Measurements from ENCODE around the gene FHL3. TPM values are rescaled to one million over a fixed set of nuclear protein-coding genes. Genes with fewer than 3 reads are reported as not detected.

Gene FHL3, protein sequence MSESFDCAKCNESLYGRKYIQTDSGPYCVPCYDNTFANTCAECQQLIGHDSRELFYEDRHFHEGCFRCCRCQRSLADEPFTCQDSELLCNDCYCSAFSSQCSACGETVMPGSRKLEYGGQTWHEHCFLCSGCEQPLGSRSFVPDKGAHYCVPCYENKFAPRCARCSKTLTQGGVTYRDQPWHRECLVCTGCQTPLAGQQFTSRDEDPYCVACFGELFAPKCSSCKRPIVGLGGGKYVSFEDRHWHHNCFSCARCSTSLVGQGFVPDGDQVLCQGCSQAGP
- polyA plus RNA-seq, result 10 to 100 TPM in 1 of 2 donors, 1 to 10 TPM in 1; 8.3 to 13.7 TPM

DNA sequence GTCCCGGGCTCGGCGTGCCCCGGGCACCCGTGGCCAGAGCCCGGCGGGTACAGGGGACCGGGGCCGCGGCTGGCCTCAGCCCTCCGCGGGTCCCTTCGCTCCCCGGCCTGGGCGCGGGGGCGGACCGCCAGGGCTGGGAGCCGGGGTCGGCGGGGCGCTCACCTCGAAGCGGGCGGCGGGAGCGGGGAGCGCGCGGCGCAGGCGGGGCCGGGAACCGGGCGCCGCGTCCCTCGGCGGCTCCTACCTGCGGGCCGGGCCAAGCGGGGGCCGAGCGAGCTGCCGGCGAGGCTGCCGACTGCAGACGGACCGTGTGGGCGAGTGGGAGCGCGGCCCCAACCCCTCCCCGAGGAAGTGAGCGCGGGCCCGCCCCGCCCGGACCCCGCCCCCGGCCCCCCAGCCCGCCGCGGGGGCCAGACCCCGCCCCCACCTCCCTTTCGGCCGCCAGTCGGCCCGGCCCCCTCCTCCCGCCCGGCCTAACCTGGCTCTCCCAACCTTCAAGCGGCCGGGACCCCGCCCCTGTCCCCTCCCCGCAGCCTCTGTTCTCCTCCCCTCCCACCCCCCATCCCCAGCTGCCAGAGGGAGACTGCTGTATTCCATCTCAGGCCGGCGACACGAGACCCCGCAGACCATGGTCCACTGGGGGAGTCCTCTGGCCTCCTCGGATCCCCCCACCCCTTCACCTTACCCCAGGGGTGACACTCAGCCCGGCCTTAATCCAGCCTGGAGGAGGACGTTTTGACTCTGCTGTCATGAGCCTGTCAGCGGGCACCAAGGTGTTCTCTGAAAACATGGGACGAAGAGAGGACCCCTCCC, at the start of gene FHL3:
Gene FHL3 (minus strand): TSS at position 320 of the 813 bp plus-strand sequence. CDS start 6,102 bp downstream, outside the sequence.
- Histone ChIP-seq H3K4me3 (ENCODE audit: low read depth in 1 of 2, low read length in 2 of 2) (peak within 1 kb of the TSS; percentile 57 to 71), H3K27me3 (ENCODE audit: control insufficient read depth in 1 of 2, insufficient read depth in 2 of 2, low read length in 2 of 2) (no peaks in the 10 kb centered on the region), H3K4me1 (ENCODE audit: control insufficient read depth in 2 of 2, insufficient read depth in 2 of 2, low read length in 1 of 2) (peaks cover 4 to 14% of the 10 kb centered on the region in 2 donors), H3K9me3 (ENCODE audit: control insufficient read depth in 2 of 2, insufficient read depth in 1 of 2, low read depth in 1 of 2, low read length in 1 of 2) (no peaks in the 10 kb centered on the region), H3K27ac (ENCODE audit: low read depth in 2 of 2, low read length in 1 of 2) (peak within 1 kb of the TSS; percentile 79 to 82), H3K36me3 (ENCODE audit: control insufficient read depth in 2 of 2, insufficient read depth in 2 of 2, low read length in 1 of 2) (no peaks in the 10 kb centered on the region)
- 2 to 5% methylated on average over 35 to 79 of the region's 83 CpGs for WGBS, 2 donors

DNA sequence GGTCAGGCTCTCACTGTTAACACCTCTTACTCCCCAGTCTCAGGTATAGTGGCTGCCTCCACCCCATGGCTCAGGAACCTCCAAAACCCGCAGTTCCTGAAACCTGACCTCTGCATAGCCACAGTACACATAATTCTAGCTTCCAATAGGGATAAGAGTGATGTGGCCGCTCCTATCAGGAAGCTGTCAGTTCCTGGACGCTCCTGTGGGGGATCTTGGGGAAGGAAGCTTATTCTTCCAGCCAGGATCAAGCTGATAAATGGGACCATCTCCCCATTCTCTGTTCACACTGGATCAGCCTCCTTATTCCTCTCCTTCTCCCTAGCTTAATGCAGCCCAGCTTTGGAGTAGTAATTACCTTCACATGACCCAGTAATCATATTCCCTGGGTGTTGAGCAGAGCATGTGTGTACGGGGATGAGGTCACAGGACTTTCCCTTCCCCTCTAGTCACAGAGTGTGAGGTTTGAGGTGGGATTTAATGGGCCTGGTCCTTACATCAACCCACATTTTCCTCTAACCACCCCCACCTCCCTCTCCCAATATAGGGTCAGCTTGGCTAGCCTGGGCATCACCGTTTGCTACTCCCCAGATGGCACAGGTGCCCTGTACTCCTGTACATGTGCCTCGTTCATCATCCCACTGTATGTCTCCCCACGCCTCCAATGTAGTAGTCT, 48.2 kb upstream of the FHL3 start:
- H3K27ac ChIP-seq (ENCODE audit: low read depth in 2 of 2, low read length in 1 of 2), result no peak overlapping the region
- WGBS, 2 donors, result 63 to 76% methylated on average over 7 of the region's 7 CpGs
- H3K4me1 ChIP-seq (ENCODE audit: control insufficient read depth in 2 of 2, insufficient read depth in 2 of 2, low read length in 1 of 2), result peaks cover 0 to 20% of the 10 kb centered on the region in 2 donors
- H3K36me3 ChIP-seq (ENCODE audit: control insufficient read depth in 2 of 2, insufficient read depth in 2 of 2, low read length in 1 of 2), result no peaks in the 10 kb centered on the region
- no peak overlapping the region for H3K4me3 ChIP-seq (ENCODE audit: low read depth in 1 of 2, low read length in 2 of 2)
- no peaks in the 10 kb centered on the region for H3K27me3 ChIP-seq (ENCODE audit: control insufficient read depth in 1 of 2, insufficient read depth in 2 of 2, low read length in 2 of 2)
- H3K9me3 ChIP-seq (ENCODE audit: control insufficient read depth in 2 of 2, insufficient read depth in 1 of 2, low read depth in 1 of 2, low read length in 1 of 2), result no peaks in the 10 kb centered on the region

DNA sequence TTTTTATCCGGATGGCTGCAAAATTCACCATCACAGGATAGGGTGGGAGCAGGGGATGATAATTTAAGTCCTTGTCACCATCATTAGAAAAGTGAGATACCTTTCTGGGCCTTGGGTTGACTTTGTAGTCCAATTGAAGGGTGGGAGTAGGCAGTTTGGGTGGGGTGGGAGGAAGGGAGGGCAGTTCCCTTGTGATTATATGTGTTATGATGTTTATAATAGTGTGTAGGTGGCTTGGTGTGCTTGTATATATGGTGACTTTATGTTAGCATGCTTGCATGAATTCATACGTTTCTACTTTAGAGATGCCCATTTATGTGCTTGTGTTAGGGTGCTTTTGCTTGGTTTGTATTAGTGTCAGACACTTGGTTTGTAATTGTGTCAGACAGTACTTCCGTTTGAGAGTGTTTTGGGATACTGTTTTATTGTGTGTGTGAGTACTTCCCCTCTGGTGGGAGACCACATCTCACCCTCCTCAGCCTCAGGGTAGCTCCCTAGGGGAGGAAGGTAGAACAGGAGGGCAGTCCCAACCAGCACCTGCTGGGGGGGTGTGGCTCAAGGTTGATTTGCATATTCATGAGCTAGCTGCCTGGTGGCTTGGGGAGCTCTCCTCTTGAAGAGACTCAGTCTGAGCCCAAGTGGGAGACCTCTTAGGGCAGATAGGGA, 47.6 kb upstream of the FHL3 start:
- no peaks in the 10 kb centered on the region for H3K36me3 ChIP-seq (ENCODE audit: control insufficient read depth in 2 of 2, insufficient read depth in 2 of 2, low read length in 1 of 2)
- no peak overlapping the region for H3K4me3 ChIP-seq (ENCODE audit: low read depth in 1 of 2, low read length in 2 of 2)
- peaks cover 2 to 24% of the 10 kb centered on the region in 2 donors for H3K4me1 ChIP-seq (ENCODE audit: control insufficient read depth in 2 of 2, insufficient read depth in 2 of 2, low read length in 1 of 2)
- H3K9me3 ChIP-seq (ENCODE audit: control insufficient read depth in 2 of 2, insufficient read depth in 1 of 2, low read depth in 1 of 2, low read length in 1 of 2), result no peaks in the 10 kb centered on the region
- H3K27ac ChIP-seq (ENCODE audit: low read depth in 2 of 2, low read length in 1 of 2), result no peak overlapping the region
- WGBS, 2 donors, result 37 to 43% methylated on average over 3 of the region's 3 CpGs
- H3K27me3 ChIP-seq (ENCODE audit: control insufficient read depth in 1 of 2, insufficient read depth in 2 of 2, low read length in 2 of 2), result no peaks in the 10 kb centered on the region

DNA sequence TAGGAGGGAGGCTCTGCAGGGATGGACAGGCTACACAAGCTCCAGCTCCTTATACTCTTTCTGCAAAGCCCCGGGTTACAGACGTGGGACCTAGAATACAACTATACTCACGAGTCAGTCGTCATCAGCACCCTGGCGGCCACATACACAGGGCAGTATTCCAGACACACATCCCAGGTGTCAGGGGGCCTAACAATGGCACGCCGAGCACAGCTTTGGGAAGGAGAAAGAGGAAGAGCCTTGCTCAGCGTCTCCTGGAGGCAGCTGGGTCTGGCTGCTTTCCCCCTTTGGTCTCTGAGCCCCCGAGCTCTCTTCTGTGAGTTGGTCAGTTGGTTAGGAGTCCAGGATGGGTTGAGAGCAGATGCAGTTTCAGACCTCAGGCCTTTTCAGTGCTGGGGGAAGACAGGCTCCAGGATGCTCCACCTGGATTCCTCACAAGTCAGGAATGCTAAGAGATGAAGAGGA, 45.8 kb upstream of the FHL3 start:
- no peaks in the 10 kb centered on the region for H3K9me3 ChIP-seq (ENCODE audit: control insufficient read depth in 2 of 2, insufficient read depth in 1 of 2, low read depth in 1 of 2, low read length in 1 of 2)
- 73 to 77% methylated on average over 9 of the region's 9 CpGs for WGBS, 2 donors
- H3K4me3 ChIP-seq (ENCODE audit: low read depth in 1 of 2, low read length in 2 of 2), result no peak overlapping the region
- peaks cover 3 to 27% of the 10 kb centered on the region in 2 donors for H3K4me1 ChIP-seq (ENCODE audit: control insufficient read depth in 2 of 2, insufficient read depth in 2 of 2, low read length in 1 of 2)
- no peak overlapping the region for H3K27ac ChIP-seq (ENCODE audit: low read depth in 2 of 2, low read length in 1 of 2)
- H3K27me3 ChIP-seq (ENCODE audit: control insufficient read depth in 1 of 2, insufficient read depth in 2 of 2, low read length in 2 of 2), result no peaks in the 10 kb centered on the region
- H3K36me3 ChIP-seq (ENCODE audit: control insufficient read depth in 2 of 2, insufficient read depth in 2 of 2, low read length in 1 of 2), result no peaks in the 10 kb centered on the region

DNA sequence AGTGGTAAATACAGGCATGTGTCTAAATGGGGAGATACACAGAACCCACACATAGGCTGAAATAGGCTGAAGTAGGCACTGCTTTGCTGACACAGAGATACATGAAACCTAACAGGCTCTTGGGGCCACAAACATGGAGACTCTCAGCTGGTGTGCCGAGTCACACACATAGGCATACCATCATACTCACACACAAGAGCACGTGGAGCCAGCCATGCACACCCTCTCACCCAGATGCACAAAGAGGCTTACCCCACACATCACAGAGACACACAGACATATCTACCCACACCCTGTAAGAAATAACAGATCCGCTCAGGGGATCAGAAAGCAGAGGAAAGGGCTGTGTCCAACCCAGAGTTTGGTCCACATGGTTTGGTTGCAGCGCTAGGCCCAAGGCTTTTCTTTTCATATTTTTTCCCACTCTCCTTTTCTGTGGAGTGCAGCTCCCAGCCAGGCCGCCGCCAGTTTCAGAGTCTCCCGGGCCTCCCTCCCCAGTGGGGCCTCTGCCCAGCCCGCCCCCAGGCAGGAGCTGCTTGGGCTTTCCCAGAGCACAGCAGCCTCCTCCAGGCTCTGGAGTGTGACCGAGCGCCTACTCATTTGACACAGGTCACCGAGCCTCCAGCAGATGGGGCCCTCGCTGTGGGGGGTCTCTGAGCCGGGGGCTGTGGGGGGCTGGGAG, 45.2 kb upstream of the FHL3 start:
- Histone ChIP-seq H3K27ac (ENCODE audit: low read depth in 2 of 2, low read length in 1 of 2) (no peak overlapping the region), H3K36me3 (ENCODE audit: control insufficient read depth in 2 of 2, insufficient read depth in 2 of 2, low read length in 1 of 2) (no peaks in the 10 kb centered on the region), H3K4me1 (ENCODE audit: control insufficient read depth in 2 of 2, insufficient read depth in 2 of 2, low read length in 1 of 2) (peaks cover 6 to 31% of the 10 kb centered on the region in 2 donors), H3K4me3 (ENCODE audit: low read depth in 1 of 2, low read length in 2 of 2) (no peak overlapping the region), H3K9me3 (ENCODE audit: control insufficient read depth in 2 of 2, insufficient read depth in 1 of 2, low read depth in 1 of 2, low read length in 1 of 2) (no peaks in the 10 kb centered on the region), H3K27me3 (ENCODE audit: control insufficient read depth in 1 of 2, insufficient read depth in 2 of 2, low read length in 2 of 2) (no peaks in the 10 kb centered on the region)
- 56 to 62% methylated on average over 11 to 13 of the region's 13 CpGs for WGBS, 2 donors

DNA sequence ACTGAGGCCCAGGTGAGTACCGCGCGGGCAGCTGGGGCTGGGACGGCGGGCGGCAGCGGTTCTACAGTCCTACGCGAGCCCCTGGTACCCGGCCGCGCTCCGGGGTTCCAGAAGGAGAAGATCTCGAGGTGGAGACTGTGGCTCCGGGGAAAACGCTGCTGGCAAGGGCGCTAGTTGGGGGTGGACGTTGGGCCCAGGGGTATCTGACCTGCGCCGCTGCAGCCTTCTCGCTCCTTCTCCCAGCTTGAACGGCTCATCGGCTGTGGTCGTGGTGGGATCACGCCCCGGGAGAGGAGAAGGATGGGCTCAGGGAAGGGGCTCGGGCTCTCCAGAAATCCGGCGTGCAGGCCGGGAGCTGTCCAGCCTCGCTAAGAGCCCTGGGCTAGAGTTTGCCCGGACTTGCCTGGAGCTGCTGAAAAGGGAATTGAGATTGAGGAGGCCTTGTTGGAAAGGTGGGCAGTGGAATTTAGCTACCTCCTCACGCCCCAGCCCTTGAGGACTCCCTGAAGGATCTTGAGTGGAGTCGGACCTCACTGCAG, 42.4 kb upstream of the FHL3 start:
- WGBS, 2 donors, result 13 to 17% methylated on average over 31 to 34 of the region's 34 CpGs
- Histone ChIP-seq H3K4me1 (ENCODE audit: control insufficient read depth in 2 of 2, insufficient read depth in 2 of 2, low read length in 1 of 2) (peaks cover 6 to 25% of the 10 kb centered on the region in 2 donors), H3K27ac (ENCODE audit: low read depth in 2 of 2, low read length in 1 of 2) (peak overlapping the region; percentile 51 to 70), H3K9me3 (ENCODE audit: control insufficient read depth in 2 of 2, insufficient read depth in 1 of 2, low read depth in 1 of 2, low read length in 1 of 2) (no peaks in the 10 kb centered on the region), H3K27me3 (ENCODE audit: control insufficient read depth in 1 of 2, insufficient read depth in 2 of 2, low read length in 2 of 2) (no peaks in the 10 kb centered on the region), H3K36me3 (ENCODE audit: control insufficient read depth in 2 of 2, insufficient read depth in 2 of 2, low read length in 1 of 2) (no peaks in the 10 kb centered on the region), H3K4me3 (ENCODE audit: low read depth in 1 of 2, low read length in 2 of 2) (peak overlapping the region; percentile 58)

DNA sequence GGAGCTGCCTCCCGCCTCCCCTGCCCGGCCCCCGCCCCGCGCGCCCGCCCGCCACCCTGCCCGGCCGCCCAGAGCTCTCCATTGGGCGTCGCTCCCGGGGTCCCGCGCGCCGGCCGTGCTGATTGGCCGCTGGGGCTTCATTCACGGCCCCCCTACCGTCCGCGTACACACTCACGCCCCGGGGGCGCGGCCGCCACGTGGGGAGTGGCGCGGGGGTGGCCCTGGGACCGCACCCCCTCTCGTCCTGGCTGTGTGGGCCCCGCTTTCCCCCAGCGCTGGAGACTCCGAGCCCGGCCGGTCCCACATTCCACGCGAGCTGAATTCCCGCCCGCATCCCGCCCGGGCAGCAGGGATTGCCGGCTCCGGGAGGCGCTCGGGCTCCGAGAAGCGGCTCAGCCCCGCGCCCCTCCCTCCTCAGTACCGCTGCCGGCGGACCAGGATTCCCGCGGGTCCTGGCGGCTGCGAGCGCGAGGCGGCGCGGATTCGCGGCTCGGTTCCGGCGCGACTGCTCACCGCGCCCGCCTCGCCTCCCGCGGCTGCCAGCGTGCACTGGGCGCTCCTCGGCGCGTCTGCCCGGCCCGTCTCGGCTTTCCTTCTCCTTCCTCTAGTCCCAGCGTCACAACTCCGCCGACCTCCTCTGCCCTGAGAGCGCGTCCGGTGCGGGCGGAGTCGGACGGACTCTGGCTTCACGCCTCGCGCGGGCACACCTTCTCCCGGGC, 41.7 kb upstream of the FHL3 start:
- Histone ChIP-seq H3K27ac (ENCODE audit: low read depth in 2 of 2, low read length in 1 of 2) (peak overlapping the region; percentile 51 to 70), H3K4me1 (ENCODE audit: control insufficient read depth in 2 of 2, insufficient read depth in 2 of 2, low read length in 1 of 2) (peaks cover 6 to 24% of the 10 kb centered on the region in 2 donors), H3K4me3 (ENCODE audit: low read depth in 1 of 2, low read length in 2 of 2) (peak overlapping the region; percentile 58), H3K36me3 (ENCODE audit: control insufficient read depth in 2 of 2, insufficient read depth in 2 of 2, low read length in 1 of 2) (no peaks in the 10 kb centered on the region), H3K9me3 (ENCODE audit: control insufficient read depth in 2 of 2, insufficient read depth in 1 of 2, low read depth in 1 of 2, low read length in 1 of 2) (no peaks in the 10 kb centered on the region), H3K27me3 (ENCODE audit: control insufficient read depth in 1 of 2, insufficient read depth in 2 of 2, low read length in 2 of 2) (no peaks in the 10 kb centered on the region)
- 0 to 1% methylated on average over 80 to 99 of the region's 99 CpGs for WGBS, 2 donors

DNA sequence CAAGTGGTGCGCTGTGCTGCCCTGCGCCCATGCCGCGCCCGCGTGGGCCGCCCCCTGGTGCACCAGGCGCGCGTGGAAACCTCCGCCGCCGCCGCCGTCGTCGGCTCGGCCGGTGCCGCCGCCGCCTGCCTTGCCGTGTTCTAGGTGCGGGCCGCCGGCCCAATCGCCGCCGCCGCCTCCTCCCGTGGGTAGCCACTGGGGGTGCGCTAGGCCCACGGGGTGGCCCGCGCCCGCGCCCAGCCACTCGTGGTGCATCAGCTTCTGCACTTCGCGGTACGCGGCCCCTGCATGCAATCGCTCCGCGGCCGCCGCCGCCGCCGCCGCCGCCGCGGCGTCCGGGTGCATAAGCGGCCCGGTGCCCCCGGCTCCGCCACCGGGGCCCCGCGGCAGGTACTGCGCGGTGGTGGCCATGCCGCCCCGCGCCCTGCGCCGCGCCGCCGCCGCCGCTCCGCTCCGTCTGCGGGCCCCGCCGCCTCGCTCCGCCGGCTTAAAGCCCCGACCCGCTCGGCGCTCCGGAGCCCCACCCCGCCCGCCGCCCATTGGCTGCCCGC, 41.1 kb upstream of the FHL3 start, which contains the start of gene POU3F1:
Gene POU3F1 (minus strand): TSS at position 461 of the 551 bp plus-strand sequence. CDS start 50 bp downstream, at position 411.
- Histone ChIP-seq H3K27me3 (ENCODE audit: control insufficient read depth in 1 of 2, insufficient read depth in 2 of 2, low read length in 2 of 2) (no peaks in the 10 kb centered on the region), H3K27ac (ENCODE audit: low read depth in 2 of 2, low read length in 1 of 2) (peak within 1 kb of the TSS; percentile 51 to 70), H3K36me3 (ENCODE audit: control insufficient read depth in 2 of 2, insufficient read depth in 2 of 2, low read length in 1 of 2) (no peaks in the 10 kb centered on the region), H3K4me3 (ENCODE audit: low read depth in 1 of 2, low read length in 2 of 2) (peak within 1 kb of the TSS; percentile 58), H3K9me3 (ENCODE audit: control insufficient read depth in 2 of 2, insufficient read depth in 1 of 2, low read depth in 1 of 2, low read length in 1 of 2) (no peaks in the 10 kb centered on the region), H3K4me1 (ENCODE audit: control insufficient read depth in 2 of 2, insufficient read depth in 2 of 2, low read length in 1 of 2) (peaks cover 6 to 17% of the 10 kb centered on the region in 2 donors)
- 1% methylated on average over 51 to 92 of the region's 92 CpGs for WGBS, 2 donors

All from esophagus (tissue), 2 donors.